ENCODE results near the gene MBOAT1.

DNA sequence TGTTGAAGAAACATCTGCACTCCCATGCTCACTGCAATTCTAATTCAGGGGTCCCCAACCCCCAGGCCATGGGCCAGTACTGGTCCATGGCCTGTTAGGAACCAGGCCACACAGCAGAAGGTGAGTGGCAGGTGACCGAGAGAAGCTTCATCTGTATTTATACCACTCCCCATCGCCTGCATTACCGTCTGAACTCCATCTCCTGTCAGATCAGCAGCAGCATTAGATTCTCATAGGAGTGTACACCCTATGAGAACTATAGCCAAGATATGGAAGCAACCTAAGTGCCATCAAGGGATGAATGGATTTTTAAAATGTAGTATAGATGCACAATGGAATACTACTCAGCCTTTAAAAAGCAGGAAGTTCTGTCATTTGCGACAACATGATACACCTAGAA, 53.2 kb downstream of the MBOAT1 start:
- TF ChIP-seq TAF1 (IDR thresholded peaks at IDR 0.05; ENCODE audit: borderline replicate concordance, low read depth, low read length) (no peak), POLR2A (IDR thresholded peaks at IDR 0.05; ENCODE audit: low read depth, low read length) (no peak)

Measured in GM12892 (cell line).